ENCODE results near the gene MTMR3.
A peak's percentile ranks its signal among the peaks of the same experiment; 100 is the strongest.

Gene MTMR3

GRCh38 chr22:30005213-30005857 is 122.4 kb downstream of the MTMR3 start:
- peak; percentile 52 for DNase-seq

- no peak for DNase-seq
Measured at GRCh38 chr22:30007361-30007760, 124.4 kb downstream of the MTMR3 start.

- no peak for DNase-seq
Measured at GRCh38 chr22:30008401-30008800, 125.4 kb downstream of the MTMR3 start.

GRCh38 chr22:30009478-30009877 is 126.5 kb downstream of the MTMR3 start:
- no peak for DNase-seq

- no peak for DNase-seq
Measured at GRCh38 chr22:30010789-30011405, 127.9 kb downstream of the MTMR3 start.

- no peak for DNase-seq
Measured at GRCh38 chr22:30013201-30013600, 130.2 kb downstream of the MTMR3 start.

- DNase-seq, result no peak
Measured at GRCh38 chr22:30014244-30014643, 131.3 kb downstream of the MTMR3 start.

GRCh38 chr22:30015229-30015797 is 132.3 kb downstream of the MTMR3 start:
- no peak for DNase-seq

GRCh38 chr22:30015846-30016245 is 132.9 kb downstream of the MTMR3 start:
- no peak for DNase-seq

GRCh38 chr22:30016596-30016995 is 133.6 kb downstream of the MTMR3 start:
- no peak for DNase-seq

- DNase-seq, result no peak
Measured at GRCh38 chr22:30017375-30018223, 134.6 kb downstream of the MTMR3 start.

- peak; percentile 69 for DNase-seq
Measured at GRCh38 chr22:30020511-30020910, 137.5 kb downstream of the MTMR3 start.

- no peak for DNase-seq
Measured at GRCh38 chr22:30021338-30021737, 138.4 kb downstream of the MTMR3 start.

- DNase-seq, result no peak
Measured at GRCh38 chr22:30021881-30022619, 139.1 kb downstream of the MTMR3 start.

GRCh38 chr22:30023099-30023660 is 140.2 kb downstream of the MTMR3 start:
- DNase-seq, result no peak

GRCh38 chr22:30024231-30024630 is 141.3 kb downstream of the MTMR3 start:
- no peak for DNase-seq

- DNase-seq, result no peak
Measured at GRCh38 chr22:30025221-30025620, 142.2 kb downstream of the MTMR3 start.

GRCh38 chr22:30026756-30027155 is 143.8 kb downstream of the MTMR3 start:
- no peak for DNase-seq

- no peak for DNase-seq
Measured at GRCh38 chr22:30027169-30027568, 144.2 kb downstream of the MTMR3 start.

- no peak for DNase-seq
Measured at GRCh38 chr22:30027791-30028190, 144.8 kb downstream of the MTMR3 start.

GRCh38 chr22:30028731-30029130 is 145.8 kb downstream of the MTMR3 start:
- DNase-seq, result no peak

GRCh38 chr22:30029512-30029911 is 146.5 kb downstream of the MTMR3 start:
- no peak for DNase-seq

- DNase-seq, result no peak
Measured at GRCh38 chr22:30030329-30030728, 147.4 kb downstream of the MTMR3 start.

Measured in DMS53 (cell line).